Stimulated activated CD8-positive, alpha-beta memory T cell treated with anti-CD3 and anti-CD28 coated beads, Interleukin-7, amount 100 ng/mL, for 48 hours (primary cell): ENCODE results near the gene FADS1.

Source experiments
- DNase-seq, 2 donors: peaks; one replicate each; pipeline ENCODE4 v3.0.0-alpha.2; 2020; ENCODE audit warnings: low read depth in 1 of 2; ENCODE audit errors: extremely low read depth in 1 of 2

FADS1 gene

DNA sequence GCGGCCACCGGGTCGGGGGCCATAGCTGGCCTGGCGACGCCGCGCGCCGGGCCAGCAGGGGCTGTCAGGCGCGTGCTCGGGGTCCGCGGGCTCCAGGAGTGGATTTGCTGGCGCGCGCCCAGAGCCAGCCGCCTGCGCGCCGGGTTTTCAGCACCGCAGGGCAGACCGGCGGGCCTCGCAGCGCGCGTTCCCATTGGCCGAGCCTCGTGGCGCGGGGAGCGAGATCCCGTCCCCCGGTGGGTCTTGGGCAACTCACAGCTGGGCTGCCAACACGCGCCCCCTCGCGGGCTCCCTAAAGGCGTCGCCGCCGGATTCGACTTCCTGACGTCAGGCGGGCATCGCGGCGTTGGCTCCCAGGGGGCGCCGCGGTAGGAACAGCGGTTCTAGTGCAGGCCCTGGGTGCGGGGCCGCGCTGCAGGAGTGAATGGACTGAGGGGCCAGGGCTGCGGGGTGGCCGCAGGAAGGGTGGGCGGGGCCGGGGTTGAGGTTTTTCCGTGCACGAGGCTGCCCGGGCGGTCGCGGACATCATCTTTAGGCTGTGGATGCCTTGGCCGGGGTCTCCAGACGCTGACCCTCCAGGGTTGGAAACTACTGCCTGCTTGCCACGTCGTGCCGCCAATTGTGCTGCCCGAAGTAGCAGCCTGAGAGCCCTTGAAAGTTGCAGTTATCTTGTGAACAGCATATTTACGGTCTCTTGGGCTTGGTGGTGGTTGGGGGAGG is at the start of gene FADS1:
TSS of gene FADS1 (minus strand) at position 268 of the 720 bp plus-strand sequence. CDS start at position 194, 74 bp downstream.
- DNase-seq = peak; percentile 67 to 80

DNA sequence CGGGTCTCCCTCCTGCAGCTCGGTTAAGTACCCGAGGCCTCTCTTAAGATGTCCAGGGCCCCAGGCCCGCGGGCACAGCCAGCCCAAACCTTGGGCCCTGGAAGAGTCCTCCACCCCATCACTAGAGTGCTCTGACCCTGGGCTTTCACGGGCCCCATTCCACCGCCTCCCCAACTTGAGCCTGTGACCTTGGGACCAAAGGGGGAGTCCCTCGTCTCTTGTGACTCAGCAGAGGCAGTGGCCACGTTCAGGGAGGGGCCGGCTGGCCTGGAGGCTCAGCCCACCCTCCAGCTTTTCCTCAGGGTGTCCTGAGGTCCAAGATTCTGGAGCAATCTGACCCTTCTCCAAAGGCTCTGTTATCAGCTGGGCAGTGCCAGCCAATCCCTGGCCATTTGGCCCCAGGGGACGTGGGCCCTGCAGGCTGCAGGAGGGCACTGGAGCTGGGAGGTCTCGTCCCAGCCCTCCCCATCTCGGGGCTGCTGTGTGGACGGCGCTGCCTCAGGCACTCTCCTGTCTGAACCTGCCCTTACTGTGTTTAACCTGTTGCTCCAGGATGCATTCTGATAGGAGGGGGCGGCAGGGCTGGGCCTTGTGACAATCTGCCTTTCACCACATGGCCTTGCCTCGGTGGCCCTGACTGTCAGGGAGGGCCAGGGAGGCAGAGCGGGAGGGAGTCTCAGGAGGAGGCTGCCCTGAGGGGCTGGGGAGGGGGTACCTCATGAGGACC is 49.6 kb upstream of the FADS1 start:
- no peak for DNase-seq

DNA sequence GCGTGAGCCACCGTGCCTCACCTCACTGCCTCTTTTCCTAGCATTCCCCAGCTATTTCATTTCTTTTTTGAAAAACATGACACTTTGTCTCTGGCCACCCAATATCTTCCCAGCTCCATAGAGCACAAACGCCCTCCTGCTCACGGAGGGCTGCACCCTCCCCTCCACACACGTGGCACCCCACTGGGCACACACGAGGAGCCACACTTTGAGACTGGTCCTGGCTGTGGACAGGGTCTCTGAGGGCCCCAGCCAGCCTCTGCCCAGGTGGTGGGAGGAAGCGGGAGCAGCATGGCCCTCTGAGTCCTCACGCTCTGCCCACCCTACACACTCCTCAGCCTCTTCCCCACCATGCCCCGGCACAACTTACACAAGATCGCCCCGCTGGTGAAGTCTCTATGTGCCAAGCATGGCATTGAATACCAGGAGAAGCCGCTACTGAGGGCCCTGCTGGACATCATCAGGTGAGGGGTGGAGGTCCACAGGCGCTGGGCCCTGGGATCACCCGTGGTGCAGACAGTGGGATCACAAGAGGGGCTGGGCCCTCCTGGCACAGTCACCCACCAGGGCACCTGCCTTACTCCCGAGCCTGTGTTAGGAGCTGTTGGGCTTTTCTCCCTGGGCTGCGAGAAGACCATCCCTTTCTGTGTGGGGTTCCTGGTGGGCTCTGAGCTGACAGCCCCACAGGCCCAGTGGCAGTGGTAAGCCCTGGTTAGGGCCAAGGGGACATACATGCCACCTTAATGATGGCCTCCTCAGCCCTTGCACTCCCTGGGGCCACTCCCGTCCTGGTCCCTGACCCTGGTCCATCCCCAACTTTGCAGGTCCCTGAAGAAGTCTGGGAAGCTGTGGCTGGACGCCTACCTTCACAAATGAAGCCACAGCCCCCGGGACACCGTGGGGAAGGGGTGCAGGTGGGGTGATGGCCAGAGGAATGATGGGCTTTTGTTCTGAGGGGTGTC is 48.3 kb upstream of the FADS1 start:
- no peak for DNase-seq

DNA sequence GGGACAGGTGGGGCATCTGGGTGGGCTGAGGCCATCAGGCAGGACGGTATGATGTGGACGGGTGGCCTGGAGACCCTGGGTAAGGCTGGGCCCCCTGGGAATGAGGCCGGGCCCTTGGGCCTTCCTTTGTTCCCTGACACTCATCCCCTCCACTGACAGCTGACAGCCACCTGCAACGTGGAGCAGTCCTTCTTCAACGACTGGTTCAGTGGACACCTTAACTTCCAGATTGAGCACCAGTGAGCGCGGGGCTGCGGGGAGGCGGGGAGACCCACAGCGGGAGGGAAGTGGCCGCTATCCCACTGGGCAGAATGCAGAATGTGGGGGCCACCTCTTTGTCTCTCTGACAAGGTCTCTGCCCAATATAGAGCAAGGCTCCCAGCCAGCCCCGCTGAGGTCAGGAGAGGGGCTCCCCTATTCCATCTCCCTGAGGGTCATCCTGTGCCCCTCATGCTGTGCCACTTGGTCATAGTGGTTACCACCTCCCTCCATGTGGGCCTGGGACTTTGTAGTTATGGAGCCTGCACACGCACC is 46.8 kb upstream of the FADS1 start:
- DNase-seq = no peak

DNA sequence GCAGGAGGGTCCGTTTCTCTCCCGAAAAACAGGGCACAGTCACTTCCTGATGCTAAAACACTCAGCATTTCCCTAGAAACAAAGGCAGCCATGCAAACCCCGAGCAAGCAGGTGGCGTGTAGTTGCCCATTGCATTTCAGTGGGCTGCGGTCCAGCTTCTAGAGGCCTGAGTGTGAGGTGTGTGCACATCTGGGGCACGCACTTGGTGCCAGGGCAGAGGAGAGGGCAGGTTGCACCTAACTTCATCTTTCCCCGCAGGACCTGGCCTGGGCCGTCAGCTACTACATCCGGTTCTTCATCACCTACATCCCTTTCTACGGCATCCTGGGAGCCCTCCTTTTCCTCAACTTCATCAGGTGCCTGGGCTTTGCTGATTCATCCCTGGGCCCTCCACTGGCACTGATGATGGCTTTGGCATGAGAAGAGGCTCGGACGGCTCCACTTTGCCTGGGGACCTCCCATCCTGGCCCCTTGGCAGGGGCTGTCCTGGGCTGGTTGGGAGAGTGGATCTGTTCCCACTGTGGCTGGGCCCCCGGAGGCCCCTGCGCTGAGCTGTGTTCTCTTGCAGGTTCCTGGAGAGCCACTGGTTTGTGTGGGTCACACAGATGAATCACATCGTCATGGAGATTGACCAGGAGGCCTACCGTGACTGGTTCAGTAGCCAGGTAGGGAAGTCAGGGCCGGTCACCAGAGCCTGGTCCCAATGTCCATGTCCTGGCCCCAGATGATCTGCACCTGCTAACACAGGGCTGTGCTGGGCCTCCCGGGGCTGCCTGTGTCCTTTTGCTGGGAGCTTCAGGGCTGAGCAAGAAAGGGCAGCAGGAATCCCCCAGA is 46.1 kb upstream of the FADS1 start:
- DNase-seq = no peak

DNA sequence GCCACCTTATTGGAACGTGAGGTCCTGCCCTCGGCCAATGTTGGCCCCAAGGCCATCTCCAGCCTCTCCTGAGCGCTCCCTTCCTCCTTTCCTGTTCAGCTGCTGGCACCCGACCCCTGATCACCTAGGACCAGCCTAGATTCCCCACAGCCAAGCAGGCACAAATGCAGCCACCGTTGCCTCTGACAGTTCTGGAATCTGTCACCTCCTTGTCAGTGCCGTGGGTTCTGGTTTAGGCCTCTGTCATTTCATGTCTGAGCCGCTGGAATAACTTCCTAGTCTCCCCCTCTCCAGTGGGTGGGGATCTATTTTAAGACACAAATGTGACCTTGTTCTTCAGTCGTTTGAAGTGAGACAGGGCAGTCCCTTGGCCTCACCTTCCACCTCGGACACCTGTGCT is 44.8 kb upstream of the FADS1 start:
- DNase-seq = no peak

DNA sequence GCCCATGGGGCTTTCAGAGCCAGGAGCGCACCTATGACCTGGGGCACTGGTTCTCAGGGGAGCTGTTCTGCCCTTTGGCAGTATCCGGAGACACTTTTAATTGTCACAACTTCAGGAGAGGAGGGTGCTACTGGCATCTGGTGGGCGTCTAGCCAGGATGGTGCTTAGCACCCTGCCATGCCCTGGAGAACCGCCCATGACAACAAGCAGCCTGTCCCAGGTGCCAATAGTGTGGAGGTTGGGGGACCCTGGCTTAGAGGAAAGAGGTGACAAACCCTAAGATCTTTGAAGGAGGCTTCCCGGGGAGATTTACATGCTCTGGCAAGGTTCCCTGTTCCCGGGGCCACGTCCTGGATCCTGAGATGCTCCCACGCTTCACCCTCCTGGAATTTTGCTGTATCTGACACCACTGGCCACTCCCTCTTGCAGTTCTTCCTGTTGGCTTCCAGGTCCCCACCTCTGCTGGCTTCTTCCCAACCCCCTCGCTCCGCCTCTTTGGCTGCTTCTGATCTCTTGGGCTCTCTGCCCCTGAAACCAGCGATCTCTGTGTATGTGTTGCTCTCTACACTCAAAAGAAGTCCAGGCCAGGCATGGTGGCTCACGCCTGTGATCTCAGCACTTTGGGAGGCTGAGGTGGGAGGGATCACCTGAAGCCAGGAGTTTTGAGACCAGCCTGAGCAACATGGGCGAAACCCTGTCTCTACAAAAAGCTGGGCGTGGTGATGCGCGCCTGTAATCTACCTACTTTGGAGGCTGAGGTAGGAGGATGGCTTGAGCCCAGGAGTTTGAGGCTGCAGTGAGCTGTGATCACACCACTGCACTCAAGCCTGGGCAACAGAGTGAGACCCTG is 43.5 kb upstream of the FADS1 start:
- no peak for DNase-seq

DNA sequence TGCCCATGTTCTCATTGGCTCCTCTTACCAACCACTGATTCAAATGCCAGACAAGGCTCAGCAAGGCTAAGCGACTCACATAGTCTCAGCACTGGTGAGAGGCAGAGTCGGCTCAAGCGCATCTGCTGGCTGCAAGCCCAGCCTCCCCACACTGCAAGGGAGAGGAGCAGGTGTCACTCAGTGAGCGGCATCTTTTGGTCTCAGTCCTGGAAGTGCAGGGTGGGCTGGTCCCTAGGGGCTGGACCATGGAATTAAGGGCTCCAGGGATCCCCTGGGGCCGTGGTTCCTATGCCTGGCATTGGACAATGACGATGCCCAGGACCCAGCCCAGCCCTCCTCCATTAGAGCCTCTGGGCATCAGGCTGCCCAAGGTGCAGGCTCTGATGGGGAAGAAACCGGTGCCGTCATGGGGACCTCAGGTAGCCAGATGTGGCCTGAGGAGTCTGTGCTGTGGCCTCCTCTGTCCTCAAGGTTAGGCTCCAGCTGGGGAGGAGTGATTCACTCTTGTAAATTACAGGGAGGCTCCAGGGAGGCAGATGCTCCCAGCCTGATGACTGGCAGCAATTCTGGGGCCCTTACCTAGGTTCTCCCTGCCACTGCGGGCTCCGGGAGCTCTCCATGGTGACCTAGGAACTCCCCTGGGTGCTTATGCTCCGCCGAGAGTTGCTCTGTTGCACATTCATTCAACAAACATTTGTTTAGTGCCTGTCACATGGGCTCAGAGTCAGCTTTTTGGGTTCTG is 39.3 kb upstream of the FADS1 start:
- no peak for DNase-seq

DNA sequence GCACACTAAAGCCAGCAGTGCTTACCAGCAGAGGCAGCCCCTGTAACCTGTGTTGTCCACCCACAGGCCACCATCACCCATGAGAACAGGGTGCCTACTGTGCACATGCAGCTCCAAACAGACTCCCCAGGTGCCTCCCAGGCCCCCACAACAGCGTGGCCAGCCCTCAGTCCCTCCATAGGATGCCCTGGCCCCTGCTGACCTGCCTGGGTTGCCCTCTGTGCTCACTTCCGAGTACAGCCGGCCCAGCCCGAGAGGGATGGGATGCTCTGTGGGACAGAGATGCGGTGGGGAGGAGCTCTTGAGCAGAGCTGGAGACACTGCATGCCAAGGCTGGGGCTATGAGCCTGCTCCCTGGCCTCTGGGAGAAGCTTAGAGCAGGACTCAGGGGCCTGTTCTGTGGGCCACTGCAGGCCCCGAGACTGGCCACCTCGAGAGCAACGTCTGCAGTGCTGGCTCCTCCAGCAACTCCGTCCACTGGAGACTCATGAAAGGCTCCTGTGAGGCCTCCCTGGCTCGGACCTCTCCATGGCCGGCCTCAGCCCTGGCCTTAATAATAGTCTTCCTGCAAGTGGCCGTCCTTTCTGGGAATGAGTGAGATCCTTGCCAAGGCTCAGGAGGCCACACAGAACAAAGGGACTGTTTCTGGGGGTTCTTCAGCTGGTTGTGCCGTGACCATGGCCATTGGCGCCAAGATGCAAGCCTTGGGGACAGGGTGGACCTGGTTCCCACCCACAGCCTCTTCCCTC is 38.3 kb upstream of the FADS1 start:
- no peak for DNase-seq

DNA sequence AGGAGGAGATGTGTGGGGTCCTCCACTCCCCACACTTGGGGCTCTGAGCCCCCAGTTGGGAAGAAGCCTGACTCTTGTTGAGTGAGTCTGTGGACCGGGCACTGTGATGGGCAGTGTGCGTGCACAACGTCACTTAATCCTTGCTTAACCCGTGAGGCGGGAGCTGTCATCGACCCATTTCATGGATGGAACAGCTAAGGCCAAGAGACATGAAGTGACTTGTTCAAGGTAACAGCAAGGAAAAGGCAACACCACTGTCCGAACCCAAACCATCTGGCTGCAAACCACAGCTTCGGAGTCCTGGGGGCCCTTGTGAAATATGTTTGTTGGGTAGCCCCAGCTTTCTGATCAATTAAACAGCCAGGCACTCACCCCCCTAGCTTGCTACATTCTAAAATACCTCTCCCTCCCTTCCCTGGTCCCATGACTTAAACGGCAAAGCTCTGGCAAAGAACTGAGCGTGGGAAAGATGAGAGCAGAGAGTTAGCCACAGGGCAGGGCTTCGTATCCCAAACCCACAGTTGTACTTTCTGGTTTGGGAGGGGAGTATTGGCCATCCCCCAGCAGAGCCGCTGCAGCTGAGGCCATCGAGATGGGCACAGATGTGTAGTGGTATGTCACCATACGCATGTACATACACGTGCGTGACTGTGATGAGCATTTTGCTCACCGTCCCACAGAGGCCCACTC is 37.5 kb upstream of the FADS1 start:
- DNase-seq = no peak

DNA sequence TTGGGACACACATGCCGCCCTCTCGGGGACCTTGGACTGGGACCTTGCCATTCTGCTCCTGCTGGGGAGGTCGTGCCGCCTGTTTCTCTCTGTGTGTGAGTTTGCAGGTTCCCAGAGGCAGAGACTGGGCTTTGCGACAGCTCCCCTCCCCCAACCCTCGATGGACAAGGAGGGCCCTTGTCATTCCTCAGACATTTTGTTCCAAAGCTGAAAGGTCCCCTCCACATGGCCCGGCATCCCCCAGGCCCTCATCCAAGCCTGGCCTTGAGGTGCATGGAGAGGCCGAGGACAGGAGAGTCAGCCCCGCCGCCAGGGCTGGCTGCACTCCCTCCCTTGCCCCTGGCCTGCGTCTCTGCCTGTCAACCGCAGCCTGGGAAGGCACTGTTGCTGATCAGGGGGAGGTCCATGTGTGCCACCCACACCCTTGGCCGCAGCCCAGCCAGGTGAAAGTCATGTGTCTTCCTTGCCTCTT is 36.9 kb upstream of the FADS1 start:
- DNase-seq = no peak

DNA sequence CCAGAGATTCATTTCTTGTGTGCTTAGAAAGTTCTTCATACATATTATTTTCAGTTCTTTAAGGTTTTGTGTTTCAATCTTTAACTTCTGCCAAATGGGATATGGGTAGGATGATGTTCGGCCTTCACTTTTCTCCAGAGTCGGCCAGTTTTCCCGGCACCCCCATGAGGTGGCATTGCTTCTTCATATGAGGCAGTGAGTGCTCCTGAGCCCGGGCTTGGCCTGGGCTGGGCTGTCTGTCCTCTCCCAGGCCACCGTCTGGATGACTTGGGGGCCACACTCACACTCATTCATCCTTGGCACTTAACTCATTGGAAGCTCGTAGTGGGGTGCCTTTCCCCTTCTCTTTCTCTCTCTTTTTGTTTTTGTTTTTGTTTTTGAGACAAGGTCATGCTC is 35.1 kb upstream of the FADS1 start:
- DNase-seq = no peak

DNA sequence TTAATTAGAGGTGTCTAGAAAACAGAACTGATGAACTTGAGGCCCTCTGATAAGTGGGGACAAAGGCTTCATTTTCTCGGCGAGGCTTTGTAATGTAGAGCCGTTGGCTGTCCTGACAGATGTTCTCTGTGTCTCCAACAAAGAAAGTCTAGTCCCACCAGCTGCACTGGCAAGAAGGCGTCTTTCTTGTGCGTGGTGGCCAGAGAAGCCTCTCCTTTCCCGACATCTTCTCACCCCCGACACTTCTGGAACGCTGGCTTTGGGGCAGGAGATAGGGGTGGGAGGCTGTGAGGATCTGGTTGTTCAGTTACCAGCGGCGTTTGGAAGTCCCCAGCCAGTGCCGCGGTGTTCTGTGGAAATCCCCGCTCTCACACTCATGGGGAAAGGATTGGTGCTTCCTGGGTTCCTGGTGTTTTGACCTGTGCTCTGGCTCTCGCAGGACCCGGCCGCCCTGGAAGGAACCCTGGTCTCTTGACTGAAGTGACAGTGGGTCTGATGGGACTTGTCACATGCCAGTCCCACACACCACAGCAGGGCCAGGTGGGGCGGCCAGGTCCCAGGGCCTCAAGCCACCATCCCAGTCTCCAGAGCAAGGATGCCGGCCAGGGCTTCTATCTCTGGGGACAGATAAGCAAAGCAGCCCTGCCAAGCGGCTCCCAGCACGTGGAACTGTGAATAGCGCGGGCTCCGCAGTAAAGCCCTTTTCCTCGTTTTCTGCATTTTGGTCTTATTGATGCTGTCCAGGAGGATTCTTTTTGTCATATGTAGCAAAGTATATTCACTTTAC is 34.5 kb upstream of the FADS1 start:
- no peak for DNase-seq

DNA sequence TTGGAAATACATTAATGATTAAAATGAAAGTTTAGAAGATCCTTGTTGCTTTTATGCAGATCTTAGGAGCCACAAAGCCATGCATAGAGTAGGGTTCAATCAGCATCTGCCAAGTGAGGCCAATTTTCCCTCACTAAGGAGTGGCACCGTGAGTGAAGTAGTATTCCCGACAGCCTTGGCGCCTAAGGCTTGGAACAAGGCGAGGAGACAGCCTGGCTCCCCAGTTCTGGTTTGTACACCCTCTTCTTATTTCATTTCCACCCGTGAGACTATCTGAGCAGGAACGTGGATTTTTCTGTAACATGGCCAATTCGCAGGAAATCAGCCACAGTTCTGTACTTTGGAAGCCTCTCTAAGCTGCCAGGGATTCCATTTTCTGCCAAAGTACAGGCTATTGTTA is 33.9 kb upstream of the FADS1 start:
- no peak for DNase-seq

DNA sequence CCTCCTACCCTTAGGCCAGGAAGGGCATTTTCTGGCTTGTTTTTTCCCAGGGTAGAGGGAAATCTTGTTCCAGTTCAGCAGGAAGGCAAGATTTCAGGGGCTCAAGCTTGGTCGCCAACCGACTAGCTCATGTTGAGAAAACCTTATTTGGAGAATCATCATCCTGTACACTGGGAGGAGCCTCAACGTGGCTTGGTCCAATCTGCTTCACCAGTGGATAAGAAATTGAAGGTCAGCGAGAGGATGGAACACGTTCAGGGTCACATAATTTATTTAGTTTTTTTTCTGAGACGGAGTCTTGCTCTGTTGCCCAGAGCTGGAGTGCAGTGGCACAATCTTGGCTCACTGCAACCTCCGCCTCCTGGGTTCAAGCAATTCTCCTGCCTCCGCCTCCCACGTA is 31.8 kb upstream of the FADS1 start:
- no peak for DNase-seq

DNA sequence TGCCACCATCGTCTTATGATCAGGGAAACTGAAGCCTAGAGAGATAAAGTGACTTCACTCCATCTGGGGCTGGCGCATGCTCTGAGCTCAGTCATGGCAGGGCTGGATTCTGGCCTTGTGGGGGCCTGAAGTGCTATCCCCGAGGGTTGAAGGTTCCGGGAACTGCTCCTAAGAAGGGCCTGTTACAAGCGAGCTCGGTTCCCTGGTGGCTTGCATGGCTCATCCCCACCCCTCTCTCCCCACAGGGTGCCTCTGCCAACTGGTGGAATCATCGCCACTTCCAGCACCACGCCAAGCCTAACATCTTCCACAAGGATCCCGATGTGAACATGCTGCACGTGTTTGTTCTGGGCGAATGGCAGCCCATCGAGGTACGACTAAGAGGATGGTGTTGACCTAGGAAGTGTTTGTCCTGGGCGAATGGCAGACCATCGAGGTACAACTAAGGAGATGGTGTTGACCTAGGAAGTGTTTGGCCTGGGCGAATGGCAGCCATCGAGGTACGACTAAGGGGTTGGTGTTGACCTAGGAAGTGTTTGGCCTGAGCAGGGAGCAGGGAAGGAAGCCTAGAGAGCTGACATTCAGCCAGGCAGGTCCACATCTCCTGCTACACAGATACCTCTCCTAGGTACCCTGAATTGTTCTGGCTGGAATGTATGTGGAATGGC is 31.2 kb upstream of the FADS1 start:
- no peak for DNase-seq
